ENCODE results near the gene SEMA3A.

Gene SEMA3A

GRCh38 chr7:84144480-84144879 lies 50.1 kb downstream of the SEMA3A start:
- ChIA-PET CTCF (no interaction called here), POLR2A (no interaction called here)
- Histone ChIP-seq H3K4me1 (ENCODE audit: control extremely low read depth in 1 of 4, control insufficient read depth in 4 of 4, insufficient read depth in 4 of 4, low read length in 3 of 4) (peaks cover 0 to 8% (median 4%) of the 10 kb centered on the region in 4 experiments), H3K36me3 (ENCODE audit: control insufficient read depth in 4 of 4, insufficient read depth in 4 of 4, low read length in 3 of 4) (no peaks in the 10 kb centered on the region), H3K9me3 (ENCODE audit: control extremely low read depth in 1 of 5, control insufficient read depth in 4 of 5, insufficient read depth in 2 of 5, low read depth in 1 of 5, low read length in 4 of 5) (no peaks in the 10 kb centered on the region), H3K27me3 (replicated peaks in 2 of 5; ENCODE audit: control insufficient read depth in 4 of 5, insufficient read depth in 5 of 5, low read length in 4 of 5) (no peaks in the 10 kb centered on the region), H3K4me3 (ENCODE audit: control insufficient read depth in 1 of 7, extremely low read depth in 1 of 7, insufficient read depth in 4 of 7, low read depth in 2 of 7, low read length in 6 of 7) (no peak overlapping the region), H3K27ac (ENCODE audit: insufficient read depth in 1 of 2, low read depth in 1 of 2, low read length in 2 of 2, poor library complexity in 1 of 2, severe bottlenecking in 2 of 2) (no peak overlapping the region)
- no CpG with 5 or more reads among the region's 3 CpGs for WGBS (ENCODE audit: insufficient coverage)
- DNase-seq = peak in 2 of 3 donors; percentile 27 to 56

GRCh38 chr7:84142726-84143125 lies 51.9 kb downstream of the SEMA3A start:
- H3K27ac ChIP-seq (ENCODE audit: insufficient read depth in 1 of 2, low read depth in 1 of 2, low read length in 2 of 2, poor library complexity in 1 of 2, severe bottlenecking in 2 of 2) = no peak overlapping the region
- no peaks in the 10 kb centered on the region for H3K36me3 ChIP-seq (ENCODE audit: control insufficient read depth in 4 of 4, insufficient read depth in 4 of 4, low read length in 3 of 4)
- H3K4me1 ChIP-seq (ENCODE audit: control extremely low read depth in 1 of 4, control insufficient read depth in 4 of 4, insufficient read depth in 4 of 4, low read length in 3 of 4) = peaks cover 0 to 8% (median 4%) of the 10 kb centered on the region in 4 experiments
- no peaks in the 10 kb centered on the region for H3K9me3 ChIP-seq (ENCODE audit: control extremely low read depth in 1 of 5, control insufficient read depth in 4 of 5, insufficient read depth in 2 of 5, low read depth in 1 of 5, low read length in 4 of 5)
- H3K4me3 ChIP-seq (ENCODE audit: control insufficient read depth in 1 of 7, extremely low read depth in 1 of 7, insufficient read depth in 4 of 7, low read depth in 2 of 7, low read length in 6 of 7) = no peak overlapping the region
- CTCF ChIA-PET = no interaction called here
- POLR2A ChIA-PET = no interaction called here
- no peaks in the 10 kb centered on the region for H3K27me3 ChIP-seq (replicated peaks in 2 of 5; ENCODE audit: control insufficient read depth in 4 of 5, insufficient read depth in 5 of 5, low read length in 4 of 5)
- 100% methylated on average over 1 of the region's 3 CpGs for WGBS (ENCODE audit: insufficient coverage)
- no peak for DNase-seq

DNA sequence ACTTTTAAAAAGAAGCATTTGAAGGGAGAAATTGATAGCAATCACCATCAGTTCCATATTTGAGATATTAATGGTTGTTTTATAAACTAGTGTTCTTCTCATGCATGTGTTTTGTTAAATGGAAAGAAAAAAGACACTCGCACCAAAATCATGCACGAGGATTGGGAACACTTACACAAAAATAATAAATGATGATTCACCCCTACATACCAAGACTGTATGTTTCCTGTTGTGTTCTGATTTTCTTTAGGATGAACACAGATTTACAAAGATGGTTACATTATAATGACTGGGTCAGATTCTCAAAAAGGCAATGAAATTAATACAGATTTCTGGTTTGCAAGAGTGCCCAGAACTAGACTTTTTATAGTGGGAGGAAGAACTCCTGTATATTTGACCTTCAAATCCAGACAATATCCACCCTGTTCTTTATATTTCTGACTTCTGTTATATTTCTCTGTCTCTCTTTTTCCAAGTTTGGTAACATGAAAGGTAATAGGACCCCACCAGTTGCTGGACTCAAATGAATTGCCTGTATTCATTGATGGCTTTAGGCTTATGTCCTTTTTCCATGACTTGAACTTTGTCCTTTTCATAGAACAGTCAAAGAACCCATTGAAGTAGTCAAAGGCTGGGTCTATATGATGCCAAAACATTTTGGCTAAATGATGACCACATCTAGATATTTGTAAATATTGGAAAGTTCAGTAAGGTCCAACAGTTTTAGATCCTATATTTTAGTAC lies 54.4 kb downstream of the SEMA3A start:
- no peaks in the 10 kb centered on the region for H3K27me3 ChIP-seq (replicated peaks in 2 of 5; ENCODE audit: control insufficient read depth in 4 of 5, insufficient read depth in 5 of 5, low read length in 4 of 5)
- ChIA-PET POLR2A (no interaction called here), CTCF (no interaction called here)
- H3K27ac ChIP-seq (ENCODE audit: insufficient read depth in 1 of 2, low read depth in 1 of 2, low read length in 2 of 2, poor library complexity in 1 of 2, severe bottlenecking in 2 of 2) = no peak overlapping the region
- no peak for DNase-seq
- H3K4me1 ChIP-seq (ENCODE audit: control extremely low read depth in 1 of 4, control insufficient read depth in 4 of 4, insufficient read depth in 4 of 4, low read length in 3 of 4) = peaks cover 0 to 8% (median 4%) of the 10 kb centered on the region in 4 experiments
- H3K4me3 ChIP-seq (ENCODE audit: control insufficient read depth in 1 of 7, extremely low read depth in 1 of 7, insufficient read depth in 4 of 7, low read depth in 2 of 7, low read length in 6 of 7) = no peak overlapping the region
- H3K9me3 ChIP-seq (ENCODE audit: control extremely low read depth in 1 of 5, control insufficient read depth in 4 of 5, insufficient read depth in 2 of 5, low read depth in 1 of 5, low read length in 4 of 5) = no peaks in the 10 kb centered on the region
- no peaks in the 10 kb centered on the region for H3K36me3 ChIP-seq (ENCODE audit: control insufficient read depth in 4 of 4, insufficient read depth in 4 of 4, low read length in 3 of 4)
- WGBS (ENCODE audit: insufficient coverage) = no CpG with 5 or more reads among the region's 2 CpGs

- H3K9me3 ChIP-seq (ENCODE audit: control extremely low read depth in 1 of 5, control insufficient read depth in 4 of 5, insufficient read depth in 2 of 5, low read depth in 1 of 5, low read length in 4 of 5) = no peaks in the 10 kb centered on the region
- no peaks in the 10 kb centered on the region for H3K36me3 ChIP-seq (ENCODE audit: control insufficient read depth in 4 of 4, insufficient read depth in 4 of 4, low read length in 3 of 4)
- no peak overlapping the region for H3K4me3 ChIP-seq (ENCODE audit: control insufficient read depth in 1 of 7, extremely low read depth in 1 of 7, insufficient read depth in 4 of 7, low read depth in 2 of 7, low read length in 6 of 7)
- H3K27ac ChIP-seq (ENCODE audit: insufficient read depth in 1 of 2, low read depth in 1 of 2, low read length in 2 of 2, poor library complexity in 1 of 2, severe bottlenecking in 2 of 2) = no peak overlapping the region
- DNase-seq = no peak
- H3K4me1 ChIP-seq (ENCODE audit: control extremely low read depth in 1 of 4, control insufficient read depth in 4 of 4, insufficient read depth in 4 of 4, low read length in 3 of 4) = peaks cover 0 to 5% (median 0%) of the 10 kb centered on the region in 4 experiments
- WGBS (ENCODE audit: insufficient coverage) = no CpG with 5 or more reads among the region's 3 CpGs
- CTCF ChIA-PET = no interaction called here
- POLR2A ChIA-PET = no interaction called here
- H3K27me3 ChIP-seq (replicated peaks in 2 of 5; ENCODE audit: control insufficient read depth in 4 of 5, insufficient read depth in 5 of 5, low read length in 4 of 5) = no peaks in the 10 kb centered on the region
These were observed 56.2 kb downstream of the SEMA3A start for GRCh38 chr7:84138411-84138810.

DNA sequence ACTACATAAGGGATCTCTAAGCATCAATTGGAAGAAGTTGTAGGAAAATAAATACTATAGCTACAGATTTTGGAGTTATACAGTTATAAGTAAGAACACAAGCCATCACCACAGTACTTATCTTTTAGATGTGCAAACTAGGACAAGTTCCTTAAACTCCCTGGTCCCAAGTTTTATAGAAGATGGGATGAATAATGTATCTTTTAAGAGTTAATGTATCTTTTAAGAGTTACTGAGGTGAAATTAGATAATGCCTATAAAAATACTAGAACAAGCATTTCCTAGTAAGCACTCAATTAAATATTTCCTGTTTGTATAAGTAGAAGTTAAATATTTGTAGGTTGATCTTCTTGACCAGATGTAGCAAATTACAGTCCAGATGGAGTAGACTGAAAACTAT lies 56.8 kb downstream of the SEMA3A start:
- POLR2A ChIA-PET = interaction anchor here (0.5 kb wide), 1 partner anchor 1750 kb away, joined by 3 read pairs; no protein-coding TSS in a partner anchor
- DNase-seq = no peak
- no peaks in the 10 kb centered on the region for H3K9me3 ChIP-seq (ENCODE audit: control extremely low read depth in 1 of 5, control insufficient read depth in 4 of 5, insufficient read depth in 2 of 5, low read depth in 1 of 5, low read length in 4 of 5)
- H3K36me3 ChIP-seq (ENCODE audit: control insufficient read depth in 4 of 4, insufficient read depth in 4 of 4, low read length in 3 of 4) = no peaks in the 10 kb centered on the region
- no peaks in the 10 kb centered on the region for H3K27me3 ChIP-seq (replicated peaks in 2 of 5; ENCODE audit: control insufficient read depth in 4 of 5, insufficient read depth in 5 of 5, low read length in 4 of 5)
- CTCF ChIA-PET = no interaction called here
- no peak overlapping the region for H3K4me3 ChIP-seq (ENCODE audit: control insufficient read depth in 1 of 7, extremely low read depth in 1 of 7, insufficient read depth in 4 of 7, low read depth in 2 of 7, low read length in 6 of 7)
- peaks cover 0 to under 1% (median 0%) of the 10 kb centered on the region in 4 experiments for H3K4me1 ChIP-seq (ENCODE audit: control extremely low read depth in 1 of 4, control insufficient read depth in 4 of 4, insufficient read depth in 4 of 4, low read length in 3 of 4)
- H3K27ac ChIP-seq (ENCODE audit: insufficient read depth in 1 of 2, low read depth in 1 of 2, low read length in 2 of 2, poor library complexity in 1 of 2, severe bottlenecking in 2 of 2) = no peak overlapping the region

- 100% methylated on average over 3 of the region's 3 CpGs for WGBS (ENCODE audit: insufficient coverage)
- no peaks in the 10 kb centered on the region for H3K27me3 ChIP-seq (replicated peaks in 2 of 5; ENCODE audit: control insufficient read depth in 4 of 5, insufficient read depth in 5 of 5, low read length in 4 of 5)
- H3K27ac ChIP-seq (ENCODE audit: insufficient read depth in 1 of 2, low read depth in 1 of 2, low read length in 2 of 2, poor library complexity in 1 of 2, severe bottlenecking in 2 of 2) = no peak overlapping the region
- no peak overlapping the region for H3K4me3 ChIP-seq (ENCODE audit: control insufficient read depth in 1 of 7, extremely low read depth in 1 of 7, insufficient read depth in 4 of 7, low read depth in 2 of 7, low read length in 6 of 7)
- H3K4me1 ChIP-seq (ENCODE audit: control extremely low read depth in 1 of 4, control insufficient read depth in 4 of 4, insufficient read depth in 4 of 4, low read length in 3 of 4) = no peaks in the 10 kb centered on the region
- CTCF ChIA-PET = no interaction called here
- no peak for DNase-seq
- POLR2A ChIA-PET = no interaction called here
- H3K36me3 ChIP-seq (ENCODE audit: control insufficient read depth in 4 of 4, insufficient read depth in 4 of 4, low read length in 3 of 4) = no peaks in the 10 kb centered on the region
- no peaks in the 10 kb centered on the region for H3K9me3 ChIP-seq (ENCODE audit: control extremely low read depth in 1 of 5, control insufficient read depth in 4 of 5, insufficient read depth in 2 of 5, low read depth in 1 of 5, low read length in 4 of 5)
These were observed 57.8 kb downstream of the SEMA3A start for GRCh38 chr7:84136809-84137208.

DNA sequence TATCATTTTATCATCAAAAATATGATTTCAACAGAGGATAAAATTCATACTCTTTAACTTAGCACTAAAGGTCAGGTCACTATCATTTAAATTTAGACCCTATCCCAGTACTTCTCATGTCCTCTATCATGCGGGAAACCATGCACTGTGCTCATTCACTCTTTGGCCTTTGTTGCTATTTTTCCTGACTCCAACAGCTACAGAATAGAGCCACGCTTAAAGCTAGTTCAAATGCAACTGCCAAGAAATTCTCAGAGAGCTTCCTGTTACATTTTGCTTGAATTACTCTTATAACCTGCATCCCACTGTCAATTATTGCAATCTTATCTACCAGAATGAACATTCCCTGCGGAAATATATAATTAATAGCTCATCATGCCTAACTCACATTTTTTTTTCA lies 58.3 kb downstream of the SEMA3A start:
- H3K27me3 ChIP-seq (replicated peaks in 2 of 5; ENCODE audit: control insufficient read depth in 4 of 5, insufficient read depth in 5 of 5, low read length in 4 of 5) = no peaks in the 10 kb centered on the region
- POLR2A ChIA-PET = no interaction called here
- WGBS (ENCODE audit: insufficient coverage) = 100% methylated on average over 2 of the region's 3 CpGs
- no peaks in the 10 kb centered on the region for H3K36me3 ChIP-seq (ENCODE audit: control insufficient read depth in 4 of 4, insufficient read depth in 4 of 4, low read length in 3 of 4)
- H3K4me1 ChIP-seq (ENCODE audit: control extremely low read depth in 1 of 4, control insufficient read depth in 4 of 4, insufficient read depth in 4 of 4, low read length in 3 of 4) = no peaks in the 10 kb centered on the region
- H3K9me3 ChIP-seq (ENCODE audit: control extremely low read depth in 1 of 5, control insufficient read depth in 4 of 5, insufficient read depth in 2 of 5, low read depth in 1 of 5, low read length in 4 of 5) = no peaks in the 10 kb centered on the region
- CTCF ChIA-PET = no interaction called here
- DNase-seq = no peak
- no peak overlapping the region for H3K4me3 ChIP-seq (ENCODE audit: control insufficient read depth in 1 of 7, extremely low read depth in 1 of 7, insufficient read depth in 4 of 7, low read depth in 2 of 7, low read length in 6 of 7)
- no peak overlapping the region for H3K27ac ChIP-seq (ENCODE audit: insufficient read depth in 1 of 2, low read depth in 1 of 2, low read length in 2 of 2, poor library complexity in 1 of 2, severe bottlenecking in 2 of 2)

Measured in common myeloid progenitor, CD34-positive (primary cell).